Cardiac muscle cell (in vitro differentiated cells and primary cell): ENCODE measurements around the gene BPGM. TPM values are rescaled to one million over a fixed set of nuclear protein-coding genes. Genes with fewer than 3 reads are reported as not detected.
"Not testable (repeated sequence)": the region's sequence is repeated elsewhere in the genome, so short reads cannot be mapped to it uniquely, and the experiment has no call there.

ENCODE experiments used
- DNase-seq, 2 donors: peaks; one replicate each; pipeline versions ENCODE4 v3.0.0 to v3.0.0-alpha.2; 2010 to 2017; ENCODE audit warnings: low read depth in 1 of 2, low spot score in 1 of 2
- H3K27ac ChIP-seq: fragments of 200-600 bp; sonication (generic); 2 replicates; pipeline ENCODE4 v1.5.1; 2016
- H3K27me3 ChIP-seq: fragments of 200-600 bp; sonication (generic); 2 replicates; pipeline ENCODE4 v1.6.0; 2016; ENCODE audit warnings: control low read depth
- H3K36me3 ChIP-seq: fragments of 200-600 bp; sonication (generic); 2 replicates; pipeline ENCODE4 v1.5.1; 2016; ENCODE audit warnings: control low read depth
- H3K4me1 ChIP-seq: fragments of 200-600 bp; sonication (generic); 2 replicates; pipeline ENCODE4 v1.8.1; 2017; ENCODE audit warnings: low read depth, mild to moderate bottlenecking, mixed run types
- H3K4me3 ChIP-seq: fragments of 200-600 bp; sonication (generic); 2 replicates; pipeline ENCODE4 v1.5.1; 2016; ENCODE audit warnings: mild to moderate bottlenecking
- H3K9me3 ChIP-seq: fragments of 200-600 bp; sonication (generic); 2 replicates; pipeline ENCODE4 v1.5.1; 2017; ENCODE audit warnings: low read depth, mild to moderate bottlenecking, control low read depth
- polyA plus RNA-seq: library from polyadenylated mRNA; unstranded; fragments of >200 nt; fragmentation: Nextera tagmentation; extraction: Ambion mirVana; gene quantifications from 2 replicates; pipeline ENCODE4 v1.2.1, GENCODE V29; 2016
- total RNA-seq: library from RNA; depleted of rRNA; stranded (reverse); fragments of >200 nt; gene quantifications from 2 replicates; pipeline ENCODE4 v1.2.3, GENCODE V29; 2016
- TF ChIP-seq, protein P1 (sequence below): IDR thresholded peaks from 2 replicates; pipeline ENCODE4 v1.5.1; 2012; ENCODE audit warnings: low read depth, mild to moderate bottlenecking, low read length

The BPGM gene
- total and polyA plus RNA-seq, 2 experiments from 2014 or later: 15.2 to 32.2 TPM

DNA sequence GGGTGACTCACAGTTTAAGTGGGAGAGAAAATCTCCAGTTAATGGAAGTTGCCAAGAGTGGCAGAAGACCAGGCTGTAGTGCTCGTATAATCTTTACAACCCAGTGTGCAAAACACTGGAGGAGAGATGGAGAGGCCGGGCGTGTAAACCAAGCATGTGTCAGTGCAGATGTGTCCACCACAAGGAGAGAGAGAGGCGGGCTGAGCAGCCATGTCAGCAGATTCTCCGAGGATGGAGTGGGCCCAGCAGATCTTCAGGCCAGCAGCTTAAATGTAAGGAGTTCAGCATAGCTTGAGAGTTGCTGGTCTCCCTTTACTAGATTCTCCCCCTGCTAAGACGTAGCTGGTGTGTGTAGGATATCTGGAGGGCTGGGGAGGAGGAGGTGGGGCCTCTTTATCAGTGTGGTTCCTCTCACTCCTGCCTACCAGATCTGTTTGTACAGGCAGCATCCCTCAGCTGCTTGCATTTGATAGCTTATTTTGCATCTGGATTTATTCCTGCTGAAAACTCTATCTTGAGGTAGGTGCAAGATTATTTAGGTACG is 13.7 kb downstream of the BPGM start:
- TF ChIP-seq, protein P1, sequence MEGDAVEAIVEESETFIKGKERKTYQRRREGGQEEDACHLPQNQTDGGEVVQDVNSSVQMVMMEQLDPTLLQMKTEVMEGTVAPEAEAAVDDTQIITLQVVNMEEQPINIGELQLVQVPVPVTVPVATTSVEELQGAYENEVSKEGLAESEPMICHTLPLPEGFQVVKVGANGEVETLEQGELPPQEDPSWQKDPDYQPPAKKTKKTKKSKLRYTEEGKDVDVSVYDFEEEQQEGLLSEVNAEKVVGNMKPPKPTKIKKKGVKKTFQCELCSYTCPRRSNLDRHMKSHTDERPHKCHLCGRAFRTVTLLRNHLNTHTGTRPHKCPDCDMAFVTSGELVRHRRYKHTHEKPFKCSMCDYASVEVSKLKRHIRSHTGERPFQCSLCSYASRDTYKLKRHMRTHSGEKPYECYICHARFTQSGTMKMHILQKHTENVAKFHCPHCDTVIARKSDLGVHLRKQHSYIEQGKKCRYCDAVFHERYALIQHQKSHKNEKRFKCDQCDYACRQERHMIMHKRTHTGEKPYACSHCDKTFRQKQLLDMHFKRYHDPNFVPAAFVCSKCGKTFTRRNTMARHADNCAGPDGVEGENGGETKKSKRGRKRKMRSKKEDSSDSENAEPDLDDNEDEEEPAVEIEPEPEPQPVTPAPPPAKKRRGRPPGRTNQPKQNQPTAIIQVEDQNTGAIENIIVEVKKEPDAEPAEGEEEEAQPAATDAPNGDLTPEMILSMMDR: no peak
- Histone ChIP-seq H3K36me3 (no peaks in the 10 kb centered on the region), H3K27ac (no peak overlapping the region), H3K9me3 (no peaks in the 10 kb centered on the region), H3K27me3 (no peaks in the 10 kb centered on the region), H3K4me3 (no peak overlapping the region), H3K4me1 (no peaks in the 10 kb centered on the region)
- peak in 1 of 2 donors; percentile 3 for DNase-seq

DNA sequence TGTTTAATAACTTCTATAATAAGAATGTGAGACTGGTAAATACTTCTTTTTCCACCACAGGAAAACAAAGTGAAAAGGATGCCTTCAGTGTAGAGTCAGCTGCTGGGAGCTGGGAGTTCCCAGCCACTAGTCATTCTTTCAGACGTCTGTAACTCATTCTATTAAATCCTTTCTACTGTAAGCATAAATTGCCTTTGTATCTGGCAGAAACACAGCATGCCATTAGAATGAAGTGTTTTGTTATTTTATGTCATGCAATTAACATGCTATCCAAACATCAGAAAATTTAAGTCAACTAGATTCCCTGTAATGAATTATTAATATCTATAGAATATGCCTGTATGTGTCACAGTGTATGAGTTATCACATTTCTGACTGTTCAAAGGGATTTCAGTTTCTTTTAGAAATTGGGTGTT is 14.3 kb downstream of the BPGM start:
- TF ChIP-seq, protein P1: no peak
- Histone ChIP-seq H3K4me3 (no peak overlapping the region), H3K9me3 (no peaks in the 10 kb centered on the region), H3K4me1 (no peaks in the 10 kb centered on the region), H3K27ac (no peak overlapping the region), H3K27me3 (no peaks in the 10 kb centered on the region), H3K36me3 (no peaks in the 10 kb centered on the region)
- peak in 1 of 2 donors; percentile 4 for DNase-seq

DNA sequence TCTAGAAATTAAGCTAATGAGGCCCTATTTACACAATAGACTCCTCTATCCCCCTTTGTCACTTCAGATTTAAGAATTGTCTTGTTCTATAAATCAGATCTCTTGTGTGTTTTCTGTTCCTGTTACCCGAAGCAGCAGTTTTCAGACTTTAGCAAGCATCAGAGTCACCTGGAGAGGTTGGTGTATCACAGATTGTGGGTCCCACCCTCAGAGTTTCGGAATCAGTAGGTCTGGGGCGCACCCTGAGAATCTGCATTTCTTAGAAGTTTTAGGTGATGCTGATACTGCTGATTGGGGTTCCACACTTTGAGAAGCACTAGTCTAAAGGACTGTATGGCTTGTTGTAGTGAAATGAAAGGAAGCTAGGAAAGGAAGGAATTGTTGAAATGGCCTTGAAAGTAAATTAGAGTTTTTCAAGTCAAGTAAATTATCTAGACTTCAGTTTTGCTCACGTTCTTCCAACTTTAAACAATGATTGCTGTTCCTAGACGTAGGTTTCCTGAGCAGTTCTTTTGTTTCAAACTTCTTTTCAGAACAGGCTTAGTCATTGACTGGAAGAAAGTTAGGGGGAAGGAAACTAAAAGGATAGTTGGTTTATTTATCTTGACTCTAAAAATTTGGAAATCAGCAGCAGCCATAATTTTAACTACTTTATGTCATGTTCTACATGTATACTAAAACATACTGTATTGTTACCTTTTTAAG is 15.7 kb downstream of the BPGM start:
- TF ChIP-seq, protein P1: no peak
- H3K27me3 ChIP-seq: no peaks in the 10 kb centered on the region

DNA sequence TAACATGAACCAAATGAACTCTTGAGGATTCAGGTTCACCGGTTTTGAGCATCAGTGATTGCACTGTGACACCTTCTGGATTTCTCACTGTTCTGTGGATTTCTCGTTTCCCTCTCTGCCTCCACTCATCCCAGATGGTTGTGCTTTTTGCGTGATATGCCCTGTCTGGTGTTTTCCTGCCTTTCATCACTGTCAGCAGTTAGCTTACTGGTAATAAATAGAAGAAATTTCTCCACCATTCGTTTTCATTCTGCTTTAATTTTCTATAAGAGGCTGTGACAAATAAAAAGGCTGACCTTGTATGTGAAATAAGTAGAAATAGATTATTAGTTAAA is 16.2 kb downstream of the BPGM start:
- H3K36me3 ChIP-seq: no peaks in the 10 kb centered on the region
- no peak overlapping the region for H3K27ac ChIP-seq
- TF ChIP-seq, protein P1: no peak
- DNase-seq: no peak
- no peaks in the 10 kb centered on the region for H3K27me3 ChIP-seq
- no peak overlapping the region for H3K4me3 ChIP-seq
- H3K9me3 ChIP-seq: no peaks in the 10 kb centered on the region
- H3K4me1 ChIP-seq: no peaks in the 10 kb centered on the region

More for the DNA sequence above, 15.7 kb downstream of the BPGM start:
- H3K36me3 ChIP-seq: no peaks in the 10 kb centered on the region
- no peaks in the 10 kb centered on the region for H3K4me1 ChIP-seq
- no peak overlapping the region for H3K4me3 ChIP-seq
- H3K9me3 ChIP-seq: no peaks in the 10 kb centered on the region
- DNase-seq: no peak
- no peak overlapping the region for H3K27ac ChIP-seq

DNA sequence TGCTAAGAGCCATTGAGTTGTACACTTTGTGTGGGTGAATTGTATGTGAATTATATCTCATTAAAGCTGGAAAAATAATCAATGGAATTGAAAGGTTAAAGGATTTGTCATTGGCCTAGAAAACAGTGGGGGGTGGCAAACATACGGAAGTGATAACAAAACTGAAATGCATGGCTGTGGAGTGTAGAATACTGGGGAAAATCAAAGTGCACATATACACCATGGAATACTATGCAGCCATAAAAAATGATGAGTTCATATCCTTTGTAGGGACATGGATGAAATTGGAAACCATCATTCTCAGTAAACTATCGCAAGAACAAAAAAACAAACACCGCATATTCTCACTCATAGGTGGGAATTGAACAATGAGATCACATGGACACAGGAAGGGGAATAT is 18.4 kb downstream of the BPGM start:
- H3K4me1 ChIP-seq, H3K9me3 ChIP-seq, H3K4me3 ChIP-seq, DNase-seq, H3K27me3 ChIP-seq, H3K36me3 ChIP-seq, H3K27ac ChIP-seq: not testable (repeated sequence)

DNA sequence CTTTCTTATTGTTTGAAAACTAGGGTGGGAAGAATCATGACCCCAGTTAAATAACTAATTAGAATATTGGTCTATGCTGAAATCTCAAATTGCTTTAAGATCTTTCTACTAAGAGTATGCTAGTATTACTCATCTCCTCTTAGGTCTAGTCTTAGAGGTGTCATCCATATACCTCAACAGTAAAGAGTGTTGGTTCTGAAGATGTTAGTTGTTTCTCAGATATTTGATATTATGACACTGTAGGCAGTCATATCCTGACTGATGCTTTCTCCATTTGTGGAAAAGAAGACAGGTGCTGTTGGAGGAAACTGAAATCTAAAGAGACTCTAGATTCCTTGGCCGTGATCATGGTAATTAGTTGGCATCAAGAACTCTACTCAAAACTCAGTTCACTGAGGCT is 21.2 kb downstream of the BPGM start:
- Histone ChIP-seq H3K4me1 (peaks cover 15% of the 10 kb centered on the region), H3K27me3 (no peaks in the 10 kb centered on the region), H3K27ac (no peak overlapping the region), H3K36me3 (no peaks in the 10 kb centered on the region), H3K9me3 (no peaks in the 10 kb centered on the region), H3K4me3 (no peak overlapping the region)
- TF ChIP-seq, protein P1: no peak
- DNase-seq: no peak
